Endothelial cell of umbilical vein (primary cell): Measurements from ENCODE around the gene COX14.

ENCODE experiments used
- CTCF ChIP-seq, 2 donors: IDR thresholded peaks; 1 replicate in 1 of 2; 2 replicates in 1 of 2; pipeline ENCODE4 v1.5.1; 2011; ENCODE audit warnings: low read length in 2 of 2, mild to moderate bottlenecking in 2 of 2, moderate library complexity in 2 of 2, control low read depth in 1 of 2, inconsistent platforms in 1 of 2, low read depth in 1 of 2; ENCODE audit not compliant: insufficient read depth in 1 of 2; ENCODE audit errors: extremely low read depth in 1 of 2
- EZH2 ChIP-seq: IDR thresholded peaks from 2 replicates; pipeline ENCODE4 v1.6.1; 2012; ENCODE audit warnings: borderline replicate concordance, low read depth, mild to moderate bottlenecking, moderate library complexity, low read length, inconsistent platforms; ENCODE audit not compliant: severe bottlenecking
- FOS ChIP-seq: IDR thresholded peaks from 2 replicates; pipeline ENCODE4 v1.6.1; 2011; ENCODE audit warnings: mild to moderate bottlenecking, low read length, moderate library complexity, borderline replicate concordance; ENCODE audit not compliant: insufficient read depth
- GATA2 ChIP-seq: IDR thresholded peaks from 2 replicates; pipeline ENCODE4 v1.7.0; 2011; ENCODE audit warnings: low read depth, mild to moderate bottlenecking, moderate library complexity, mixed read lengths, low read length; ENCODE audit not compliant: insufficient read length, insufficient read depth
- JUN ChIP-seq: IDR thresholded peaks from 2 replicates; pipeline ENCODE4 v1.6.1; 2011; ENCODE audit warnings: borderline replicate concordance, low read depth; ENCODE audit not compliant: insufficient read length, insufficient read depth
- MAX ChIP-seq: IDR thresholded peaks from 2 replicates; pipeline ENCODE4 v1.6.1; 2011; ENCODE audit not compliant: insufficient read depth, insufficient read length
- MYC ChIP-seq: IDR thresholded peaks from one replicate; pipeline ENCODE4 v1.6.1; 2011; ENCODE audit warnings: mild to moderate bottlenecking, low read depth, low read length
- POLR2A ChIP-seq: IDR thresholded peaks from 2 replicates; pipeline ENCODE4 v1.6.1; 2012; ENCODE audit warnings: low read depth, mild to moderate bottlenecking, control low read depth, low read length
- POLR2AphosphoS5 ChIP-seq: IDR thresholded peaks from 2 replicates; pipeline ENCODE4 v1.6.1; 2012; ENCODE audit warnings: low read depth, mild to moderate bottlenecking, control low read depth, low read length, moderate library complexity; ENCODE audit not compliant: insufficient read depth

- TF ChIP-seq CTCF (IDR thresholded peaks at IDR 0.05; ENCODE audit: extremely low read depth in 1 of 2, insufficient read depth in 1 of 2, low read depth in 1 of 2, low read length in 2 of 2): no peak
- TF ChIP-seq MAX: no peak
- no peak for TF ChIP-seq POLR2A
- TF ChIP-seq EZH2: no peak
- no peak for TF ChIP-seq POLR2AphosphoS5
- TF ChIP-seq MYC: no peak
- TF ChIP-seq GATA2: no peak
- TF ChIP-seq JUN: no peak
- TF ChIP-seq FOS: no peak
Observed at GRCh38 chr12:50105913-50106450, 6.1 kb upstream of the COX14 start.
